Measurements from ENCODE around the gene PMEPA1.
"Not testable (repeated sequence)": the region's sequence is repeated elsewhere in the genome, so short reads cannot be mapped to it uniquely, and the experiment has no call there.

Gene PMEPA1

GRCh38 chr20:57650756-57651483 is 58.9 kb downstream of the PMEPA1 start:
- no peak for DNase-seq (ENCODE audit: low spot score)

GRCh38 chr20:57650266-57650665 is 59.5 kb downstream of the PMEPA1 start:
- DNase-seq (ENCODE audit: low spot score): peak; percentile 4

GRCh38 chr20:57649617-57650015 is 60.2 kb downstream of the PMEPA1 start:
- DNase-seq (ENCODE audit: low spot score): no peak

- DNase-seq (ENCODE audit: low spot score): no peak
These were observed 60.8 kb downstream of the PMEPA1 start for GRCh38 chr20:57648878-57649616.

GRCh38 chr20:57647933-57648785 is 61.7 kb downstream of the PMEPA1 start:
- no peak for DNase-seq (ENCODE audit: low spot score)

GRCh38 chr20:57647006-57647932 is 62.5 kb downstream of the PMEPA1 start:
- DNase-seq (ENCODE audit: low spot score): no peak

GRCh38 chr20:57638895-57639236 is 70.9 kb downstream of the PMEPA1 start:
- DNase-seq (ENCODE audit: low spot score): no peak

- DNase-seq (ENCODE audit: low spot score): no peak
These were observed 71.5 kb downstream of the PMEPA1 start for GRCh38 chr20:57638173-57638894.

GRCh38 chr20:57633945-57634491 is 75.8 kb downstream of the PMEPA1 start:
- no peak for DNase-seq (ENCODE audit: low spot score)

- DNase-seq (ENCODE audit: low spot score): no peak
These were observed 77.5 kb downstream of the PMEPA1 start for GRCh38 chr20:57632286-57632685.

- no peak for DNase-seq (ENCODE audit: low spot score)
These were observed 79.8 kb downstream of the PMEPA1 start for GRCh38 chr20:57630061-57630460.

GRCh38 chr20:57629491-57629901 is 80.3 kb downstream of the PMEPA1 start:
- DNase-seq (ENCODE audit: low spot score): not testable (repeated sequence)

GRCh38 chr20:57628962-57629308 is 80.9 kb downstream of the PMEPA1 start:
- DNase-seq (ENCODE audit: low spot score): not testable (repeated sequence)

GRCh38 chr20:57628047-57628961 is 81.5 kb downstream of the PMEPA1 start:
- no peak for DNase-seq (ENCODE audit: low spot score)

- DNase-seq (ENCODE audit: low spot score): no peak
These were observed 82.5 kb downstream of the PMEPA1 start for GRCh38 chr20:57627339-57627738.

- DNase-seq (ENCODE audit: low spot score): no peak
These were observed 83.8 kb downstream of the PMEPA1 start for GRCh38 chr20:57625978-57626377.

GRCh38 chr20:57625181-57625958 is 84.4 kb downstream of the PMEPA1 start:
- DNase-seq (ENCODE audit: low spot score): no peak

- DNase-seq (ENCODE audit: low spot score): no peak
These were observed 85.7 kb downstream of the PMEPA1 start for GRCh38 chr20:57624124-57624523.

All from AG08396 (cell line).